ENCODE measurements around the gene IMMP2L.
"Not testable (repeated sequence)": the region's sequence is repeated elsewhere in the genome, so short reads cannot be mapped to it uniquely, and the experiment has no call there.

Gene IMMP2L

DNA sequence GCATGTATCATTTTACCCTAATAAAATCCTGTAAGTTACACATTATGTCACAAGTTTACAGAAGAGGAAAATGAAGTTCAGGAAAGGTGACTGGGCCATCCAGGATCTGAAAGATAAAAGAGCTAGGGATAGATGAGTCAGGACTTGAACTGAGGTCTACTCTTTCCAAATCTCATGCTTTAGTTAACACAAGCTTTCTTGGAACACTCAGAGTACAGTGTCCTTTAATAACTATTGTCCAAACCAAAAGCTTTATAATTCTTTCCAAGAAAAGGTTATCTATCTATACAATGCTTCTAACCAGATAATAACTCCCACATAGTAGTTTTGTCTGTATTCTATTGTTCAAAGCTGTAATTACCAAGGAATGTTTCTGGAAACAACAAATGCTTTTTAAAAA is 306.7 kb downstream of the IMMP2L start:
- no peak for DNase-seq

DNA sequence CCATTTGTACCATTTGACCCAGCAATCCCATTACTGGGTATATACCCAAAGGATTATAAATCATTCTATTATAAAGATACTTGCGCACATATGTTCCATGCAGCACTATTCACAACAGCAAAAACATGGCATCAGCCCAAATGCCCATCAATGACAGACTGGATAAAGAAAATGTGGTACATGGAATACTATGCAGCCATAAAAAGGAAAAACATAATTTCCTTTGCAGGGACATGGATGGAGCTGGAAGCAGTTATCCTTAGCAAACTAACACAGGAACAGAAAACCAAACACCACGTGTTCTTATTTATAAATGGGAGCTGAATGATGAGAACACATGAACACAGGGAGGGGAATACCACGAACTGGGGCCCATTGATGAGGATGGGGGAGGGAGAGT is 310.9 kb downstream of the IMMP2L start:
- not testable (repeated sequence) for DNase-seq

DNA sequence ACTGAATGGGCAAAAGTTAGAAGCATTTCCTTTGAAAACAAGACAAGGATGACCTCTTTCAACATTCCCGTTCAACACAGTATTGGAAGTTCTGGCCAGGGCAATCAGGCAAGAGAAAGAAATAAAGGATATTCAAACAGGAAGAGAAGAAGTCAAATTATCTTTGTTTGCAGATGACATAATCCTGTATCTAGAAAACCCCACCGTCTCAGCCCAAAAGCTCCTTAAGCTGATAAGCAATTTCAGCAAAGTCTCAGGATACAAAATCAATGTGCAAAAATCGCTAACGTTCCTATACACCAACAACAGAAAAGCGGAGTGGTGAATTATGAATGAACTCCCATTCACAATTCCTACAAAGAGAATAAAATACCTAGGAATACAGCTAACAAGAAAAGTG is 312.5 kb downstream of the IMMP2L start:
- DNase-seq: not testable (repeated sequence)

DNA sequence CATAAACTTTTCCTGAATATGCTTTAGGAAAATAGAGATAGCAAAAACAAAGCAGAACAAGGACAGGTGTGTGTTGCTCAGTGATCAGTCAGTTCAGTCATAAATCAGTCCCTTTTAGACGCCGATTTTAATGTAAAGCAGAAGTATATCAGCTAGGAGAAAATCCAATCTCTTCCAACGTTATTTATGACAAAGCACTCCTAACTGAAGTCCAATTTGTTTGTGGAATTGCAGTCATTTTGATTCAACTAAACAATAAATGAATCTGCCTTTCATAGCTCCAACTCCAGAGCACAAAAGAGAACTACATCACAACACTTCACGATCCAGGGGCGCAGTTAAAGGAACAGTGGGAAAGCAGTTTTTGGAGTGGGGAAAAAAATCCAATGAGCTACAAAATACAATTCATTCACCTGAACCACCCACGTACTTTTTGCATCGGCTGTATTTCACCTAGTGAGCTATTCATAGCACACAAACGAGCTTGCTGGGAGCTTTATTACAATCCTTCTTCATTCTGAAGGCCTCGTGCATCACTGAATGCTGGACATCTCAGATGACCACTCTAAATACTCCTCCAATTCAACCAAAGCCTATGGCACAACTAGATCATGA is 320.0 kb downstream of the IMMP2L start:
- no peak for DNase-seq

DNA sequence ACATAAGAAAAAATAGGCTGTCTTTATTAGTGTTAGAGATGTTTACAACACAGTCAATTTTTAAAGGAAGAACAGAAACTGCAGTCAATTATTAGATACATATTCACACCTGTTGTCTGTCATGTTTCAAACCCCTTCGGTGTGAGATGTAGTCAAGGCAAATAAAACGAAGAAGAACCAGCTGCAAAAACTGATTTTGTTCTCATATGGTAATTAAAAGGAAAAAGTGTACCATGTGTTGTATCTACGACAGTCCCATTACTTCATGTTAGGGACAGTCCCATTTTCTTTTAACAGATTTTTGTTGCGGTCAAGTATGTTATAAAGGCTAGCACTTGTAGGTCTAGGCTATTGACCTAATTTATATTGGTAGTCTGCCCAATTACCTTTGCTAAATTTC is 321.9 kb downstream of the IMMP2L start:
- no peak for DNase-seq

DNA sequence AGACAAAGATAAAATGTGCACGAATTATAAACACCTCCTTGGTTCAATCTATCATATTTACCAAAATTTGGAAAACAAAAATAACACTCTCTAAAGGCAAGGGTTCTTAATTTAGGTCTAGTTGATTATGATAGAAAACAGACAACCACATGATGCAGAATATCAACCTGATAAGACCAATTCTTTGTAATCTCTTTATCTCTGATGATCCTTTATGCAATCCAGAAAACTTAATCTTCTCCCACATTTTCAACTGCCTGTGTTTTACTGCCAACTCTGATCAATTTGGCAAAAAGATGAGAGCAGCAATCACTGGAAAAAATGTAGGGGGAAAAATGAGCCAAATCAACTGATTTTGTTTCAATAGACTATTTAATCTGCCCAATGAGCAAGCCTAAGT is 322.9 kb downstream of the IMMP2L start:
- no peak for DNase-seq

DNA sequence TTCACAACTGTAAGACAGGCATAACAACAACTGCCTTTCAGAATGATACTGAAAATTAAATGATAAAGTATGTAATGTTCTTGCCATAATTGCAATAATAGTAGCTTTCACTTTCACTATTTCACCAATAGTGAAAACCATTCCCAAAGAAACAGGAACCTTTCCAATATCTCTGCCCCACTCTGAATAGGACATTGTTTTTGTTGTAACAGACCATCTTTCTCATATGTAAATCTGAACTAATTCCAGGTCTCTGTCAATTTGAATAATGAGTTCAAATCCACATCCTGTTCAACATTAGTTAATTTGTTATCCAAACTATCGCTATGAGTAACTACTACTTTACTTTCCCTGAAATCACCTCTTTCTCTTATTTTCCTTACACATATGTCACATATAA is 323.4 kb downstream of the IMMP2L start:
- DNase-seq: peak; percentile 9

DNA sequence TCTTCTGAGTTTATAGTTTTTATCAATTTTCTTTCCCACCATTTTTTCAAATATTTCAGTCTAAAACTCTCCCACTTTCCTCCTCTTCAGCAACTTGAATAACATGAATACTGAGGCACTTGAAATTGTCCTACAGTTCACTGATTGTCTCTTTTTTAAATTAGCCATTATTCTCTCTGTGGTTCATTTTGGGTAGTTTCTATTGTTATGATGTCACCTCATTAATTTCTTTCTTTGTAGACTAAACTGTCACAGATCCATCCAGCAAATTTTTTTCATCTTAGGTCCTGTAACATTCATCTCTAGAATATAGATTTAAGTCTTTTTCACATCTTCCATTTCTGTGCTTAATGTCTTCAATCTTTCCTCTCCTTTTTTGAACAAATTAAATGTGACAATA is 326.6 kb downstream of the IMMP2L start:
- DNase-seq: no peak

DNA sequence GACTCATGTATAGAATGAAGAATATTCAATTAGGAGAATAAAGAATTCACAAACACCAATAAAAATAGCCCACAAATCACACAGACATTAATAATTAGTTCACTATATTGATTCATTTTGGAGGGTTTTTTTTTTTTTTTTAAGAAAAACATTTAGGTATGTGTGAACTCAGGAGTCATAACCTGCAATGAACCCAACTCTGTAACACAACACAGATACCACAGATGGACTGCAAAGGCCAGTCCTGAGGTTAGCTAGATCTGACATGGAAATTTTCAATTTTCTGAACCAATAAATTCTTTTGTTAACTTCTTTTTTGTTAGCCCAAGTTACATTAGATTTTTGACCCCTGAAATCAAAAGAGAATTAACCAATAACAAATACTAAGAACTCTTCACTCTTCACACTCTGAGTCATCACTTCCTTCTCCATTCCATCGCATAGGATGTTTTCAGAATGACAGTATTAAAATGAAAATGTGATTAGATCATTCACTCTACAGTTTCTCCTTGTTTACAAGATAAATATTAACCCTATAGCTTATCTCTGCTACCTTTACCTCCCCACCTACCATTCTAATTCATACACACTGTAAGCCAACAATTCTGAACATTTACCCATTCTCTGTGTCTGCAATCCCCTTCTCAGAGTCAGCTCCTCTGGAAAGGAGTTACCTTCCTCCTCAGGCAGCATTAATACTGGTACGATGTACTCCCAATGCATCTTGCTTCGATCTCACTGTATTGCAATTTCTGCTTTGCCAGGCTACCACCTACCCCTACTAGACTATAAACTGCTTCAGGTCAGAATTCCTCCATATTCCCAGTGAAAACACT is 329.8 kb downstream of the IMMP2L start:
- peak; percentile 83 for DNase-seq

DNA sequence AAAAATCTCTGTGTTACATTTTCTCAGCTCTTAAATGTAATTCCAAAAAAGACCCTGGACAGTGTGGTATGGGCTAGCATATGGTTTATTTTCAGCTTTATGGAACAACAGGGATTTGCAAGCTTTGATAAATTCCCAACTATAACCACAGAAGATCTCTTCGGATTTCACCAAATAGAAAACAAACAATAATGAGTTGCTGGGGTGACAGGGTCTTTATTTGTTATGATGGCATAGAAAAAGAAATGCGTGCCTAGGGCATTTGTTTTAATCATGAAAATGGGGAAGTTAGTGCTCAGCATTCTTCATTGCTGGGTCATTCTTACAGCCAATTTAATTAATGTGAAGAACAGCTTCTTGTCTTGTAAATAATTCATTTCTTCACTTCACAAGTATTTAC is 332.4 kb downstream of the IMMP2L start:
- no peak for DNase-seq

DNA sequence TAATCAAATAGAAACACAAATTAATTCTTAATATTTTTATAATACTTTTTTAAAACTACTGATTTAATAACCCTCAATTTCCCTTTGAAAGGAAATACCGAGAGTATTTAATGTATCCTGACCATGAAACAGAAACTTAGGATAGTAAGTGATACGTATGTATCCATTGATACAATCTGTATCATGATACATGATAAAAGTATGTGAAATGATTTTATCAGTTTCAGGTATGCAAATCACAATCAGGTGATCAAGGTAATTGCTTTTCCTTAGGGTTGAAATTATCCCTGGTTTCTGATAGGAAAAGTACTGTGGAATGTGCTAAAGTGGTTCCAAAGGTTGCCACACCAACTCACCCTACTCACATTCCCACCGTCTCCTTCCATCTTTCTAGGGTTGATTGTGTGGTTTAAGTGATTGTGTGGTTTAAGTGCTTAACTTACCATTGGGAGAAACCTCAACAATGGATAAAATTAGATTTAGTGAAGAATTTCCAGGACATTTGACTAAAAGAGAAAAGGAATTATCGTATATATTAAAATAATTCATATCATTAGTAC is 333.0 kb downstream of the IMMP2L start:
- no peak for DNase-seq

DNA sequence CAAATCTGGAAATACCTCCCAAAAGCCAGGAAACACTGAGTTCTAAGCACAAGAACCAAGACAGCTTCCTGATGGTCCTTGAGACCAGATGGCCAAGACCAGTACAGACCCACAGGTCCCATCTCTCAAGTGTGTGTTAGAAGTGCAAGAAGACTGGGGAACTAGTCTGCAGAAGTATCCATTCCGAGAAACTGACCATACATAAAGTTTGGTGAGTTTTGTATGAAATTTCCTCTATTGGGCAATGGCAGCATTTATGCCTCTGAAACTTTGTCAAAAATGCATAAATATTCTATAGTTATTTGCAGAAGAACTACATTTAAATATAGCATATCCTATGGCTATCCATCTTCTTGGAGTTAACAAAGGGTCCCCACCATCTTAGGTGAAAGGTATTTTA is 333.9 kb downstream of the IMMP2L start:
- DNase-seq: no peak

DNA sequence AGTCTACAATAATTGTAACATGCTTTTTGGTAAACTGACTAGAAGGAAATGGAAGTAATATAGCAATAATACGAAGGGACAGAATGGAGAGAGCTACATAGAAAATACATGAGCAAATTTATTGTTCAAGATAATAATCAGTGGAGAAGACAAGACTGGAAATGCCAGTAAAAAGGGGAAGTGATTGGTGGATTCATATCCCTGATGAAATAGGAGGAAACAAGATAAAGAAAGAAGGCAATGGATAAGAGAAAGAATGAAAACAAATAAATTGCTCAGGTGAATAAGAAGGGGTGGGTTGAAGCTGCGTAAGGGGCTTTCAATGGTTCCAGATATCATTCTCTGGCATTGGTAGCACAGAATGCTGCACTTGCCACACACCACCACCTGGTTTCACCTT is 335.5 kb downstream of the IMMP2L start:
- DNase-seq: no peak

DNA sequence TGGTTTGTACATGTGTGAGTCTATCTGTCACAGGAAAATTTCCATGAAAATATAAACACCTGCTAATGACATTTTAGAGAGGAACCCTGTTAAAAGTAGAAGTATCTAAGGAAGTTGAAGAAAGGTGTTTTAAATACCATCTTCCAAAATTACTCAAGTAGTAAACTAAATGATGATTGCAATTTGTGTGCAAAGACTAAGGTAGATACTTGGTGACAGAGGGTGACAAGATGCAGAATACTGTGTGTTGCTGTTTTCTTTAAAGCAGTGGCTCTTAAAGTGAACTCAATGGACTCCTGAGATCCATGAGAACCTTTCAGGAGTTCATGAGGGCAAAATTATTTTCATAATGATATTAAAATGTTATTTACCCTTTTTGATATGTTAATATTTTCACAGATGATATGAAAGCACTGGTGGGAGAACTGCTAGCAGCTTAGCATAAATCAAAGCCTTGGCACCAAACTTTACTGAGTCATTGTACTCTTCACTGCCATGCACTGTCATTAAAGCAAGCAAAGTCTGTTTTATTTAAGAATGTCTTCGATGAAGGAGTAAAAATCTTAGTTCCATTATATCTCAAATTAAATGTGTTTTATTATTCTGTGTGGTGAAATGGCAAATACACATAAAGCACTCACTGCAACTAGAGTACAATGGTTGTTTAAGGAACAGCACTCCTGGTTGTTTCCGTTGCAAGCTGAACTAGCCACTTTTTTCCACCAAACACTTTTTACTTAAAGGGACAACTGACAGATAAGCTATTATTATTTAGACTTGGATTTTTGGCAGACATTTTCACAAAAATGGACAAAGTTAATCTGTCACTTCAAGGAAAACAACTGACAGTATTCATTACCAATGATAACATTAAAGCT is 337.7 kb downstream of the IMMP2L start:
- DNase-seq: no peak

DNA sequence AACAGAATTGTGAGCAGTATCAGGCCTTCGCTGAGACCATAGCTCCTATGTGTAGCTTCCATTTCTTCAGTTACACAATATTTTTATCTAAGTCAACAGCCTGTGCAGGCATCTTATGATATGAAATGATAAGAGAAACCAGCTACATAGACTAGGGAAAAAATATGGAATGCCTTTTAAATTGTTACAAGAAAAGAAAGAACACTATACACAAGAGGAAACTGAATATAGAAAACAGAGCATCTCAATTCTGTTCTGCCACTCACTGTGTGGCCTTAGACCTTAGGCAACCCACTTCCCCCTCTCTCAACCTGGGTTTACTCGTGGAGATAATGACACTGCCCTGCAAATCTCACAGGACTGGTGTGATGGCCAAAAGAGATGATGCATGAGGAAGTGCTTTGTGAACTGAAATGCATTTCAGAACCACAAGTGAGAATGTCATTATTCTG is 338.5 kb downstream of the IMMP2L start:
- DNase-seq: no peak

DNA sequence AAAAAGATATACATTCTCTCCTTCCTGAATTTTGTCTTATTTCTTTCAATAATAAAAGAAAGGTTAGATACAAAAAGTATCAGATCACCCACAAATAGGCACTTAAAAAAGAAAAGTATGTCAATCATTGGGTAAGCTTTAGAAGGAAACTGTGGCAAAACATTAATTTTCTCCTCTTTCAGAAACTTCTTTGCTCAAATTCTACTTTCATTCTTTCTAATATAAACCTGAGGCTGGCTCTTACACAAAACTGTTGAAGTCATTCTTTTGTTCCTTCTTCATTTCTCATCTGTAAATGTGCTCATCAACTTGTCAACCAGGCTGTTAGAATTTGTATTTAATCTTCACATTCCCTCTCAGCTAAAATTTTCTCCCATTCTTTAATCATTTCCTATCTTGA is 346.7 kb downstream of the IMMP2L start:
- DNase-seq: no peak

DNA sequence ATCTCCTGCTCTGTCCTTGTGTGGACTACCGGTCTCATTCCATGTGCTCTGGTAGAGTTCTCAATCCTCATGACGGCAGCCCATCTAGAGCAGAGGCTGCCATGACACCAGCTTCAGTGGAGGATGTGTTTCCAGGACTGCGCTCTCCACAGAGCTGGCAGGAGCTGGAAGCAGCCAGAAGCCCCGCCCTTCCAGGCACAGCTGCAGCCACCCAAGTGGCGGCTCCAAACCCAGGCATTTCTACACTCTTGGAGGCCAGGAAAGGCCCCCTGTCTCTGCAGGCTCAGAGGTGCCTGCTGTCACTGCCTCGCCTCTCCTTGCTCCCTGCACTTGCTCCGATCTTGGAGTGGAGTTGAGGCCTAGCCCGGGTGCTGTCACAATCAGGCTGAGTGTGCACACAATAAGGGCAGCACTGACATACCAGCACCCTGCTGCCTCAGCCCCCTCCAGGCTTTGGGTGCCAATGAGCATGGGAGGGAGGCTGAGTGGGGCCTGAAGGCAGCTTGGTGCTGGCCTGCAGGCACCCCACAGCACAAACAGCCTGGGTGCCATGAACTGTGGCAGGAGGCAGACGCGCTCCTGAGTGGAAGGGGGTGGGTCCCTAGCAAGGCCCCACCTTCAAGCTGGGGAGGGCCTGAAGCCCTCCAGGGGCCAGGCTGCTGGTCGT is 349.3 kb downstream of the IMMP2L start:
- no peak for DNase-seq

DNA sequence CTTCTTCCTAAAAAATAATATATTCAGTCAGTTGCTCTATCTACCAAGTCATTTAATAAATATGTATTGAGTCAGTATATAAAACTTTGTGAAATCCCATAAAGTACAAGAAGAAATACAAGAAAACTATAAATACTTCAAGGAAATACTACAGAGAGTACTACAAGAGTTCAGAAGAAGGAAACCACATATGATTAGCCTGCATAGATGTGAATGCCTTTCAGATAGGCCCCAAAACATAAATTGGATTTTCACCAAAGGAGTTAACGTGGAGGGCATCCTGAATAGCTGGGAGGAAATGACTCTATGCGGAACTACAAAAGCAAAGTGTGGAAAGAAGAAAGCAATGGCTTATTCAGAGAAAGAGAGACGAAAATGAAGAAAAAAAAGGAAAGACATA is 351.3 kb downstream of the IMMP2L start:
- peak; percentile 61 for DNase-seq

DNA sequence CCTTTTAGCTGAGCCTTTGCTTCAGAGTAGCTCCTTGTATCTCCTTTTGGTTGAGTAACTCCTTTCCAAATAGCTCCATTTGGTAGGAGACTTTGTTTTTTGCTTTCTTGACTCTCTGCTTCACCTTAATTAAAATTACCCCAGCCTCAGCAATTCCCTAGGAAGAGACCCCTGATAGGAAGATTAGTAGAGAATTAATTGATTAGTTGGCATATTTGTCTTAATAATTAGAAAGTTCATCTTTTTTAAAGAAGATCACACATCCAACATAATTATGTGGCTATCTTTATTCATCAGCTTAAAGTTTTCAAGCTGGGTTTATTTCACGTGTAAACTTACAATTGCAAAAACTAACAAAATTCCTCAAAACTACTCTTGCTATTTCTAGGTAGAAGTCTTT is 352.2 kb downstream of the IMMP2L start:
- DNase-seq: no peak

DNA sequence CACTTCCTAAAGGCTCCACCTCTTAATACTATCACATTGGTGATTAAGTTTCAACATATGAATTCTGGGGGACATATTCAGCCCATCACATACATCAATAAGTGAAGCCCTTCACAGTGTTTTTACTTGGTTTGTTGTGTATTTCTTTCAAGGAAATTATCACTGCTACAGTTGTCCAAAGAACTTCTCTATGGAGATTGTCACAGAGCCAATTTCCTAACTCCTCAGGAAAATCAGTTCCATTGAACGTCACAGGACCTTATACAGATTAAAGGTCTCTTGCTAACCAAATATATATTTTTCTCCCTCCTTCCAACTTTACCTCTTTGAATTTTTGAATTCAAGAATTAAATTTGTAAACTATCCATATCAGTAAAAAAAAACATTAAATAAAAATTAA is 357.0 kb downstream of the IMMP2L start:
- DNase-seq: no peak

DNA sequence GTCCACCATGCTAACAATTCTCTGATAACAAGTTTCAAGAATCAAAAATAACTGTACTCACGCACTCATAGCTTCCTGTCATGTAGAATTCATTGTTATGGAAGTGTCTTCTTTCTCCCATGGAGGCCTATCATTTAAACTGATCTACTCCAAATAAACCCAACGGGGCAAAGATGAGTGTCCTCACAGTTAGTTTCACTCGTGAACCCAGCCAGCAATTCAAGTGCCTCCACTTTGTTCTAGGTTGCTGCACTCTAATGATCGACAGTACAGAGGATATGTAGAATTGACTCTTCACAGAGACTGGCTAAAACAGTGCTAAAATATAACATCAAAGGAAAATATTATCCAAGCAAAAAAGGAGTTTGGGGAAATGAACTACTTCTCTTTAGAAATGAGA is 360.0 kb downstream of the IMMP2L start:
- no peak for DNase-seq

DNA sequence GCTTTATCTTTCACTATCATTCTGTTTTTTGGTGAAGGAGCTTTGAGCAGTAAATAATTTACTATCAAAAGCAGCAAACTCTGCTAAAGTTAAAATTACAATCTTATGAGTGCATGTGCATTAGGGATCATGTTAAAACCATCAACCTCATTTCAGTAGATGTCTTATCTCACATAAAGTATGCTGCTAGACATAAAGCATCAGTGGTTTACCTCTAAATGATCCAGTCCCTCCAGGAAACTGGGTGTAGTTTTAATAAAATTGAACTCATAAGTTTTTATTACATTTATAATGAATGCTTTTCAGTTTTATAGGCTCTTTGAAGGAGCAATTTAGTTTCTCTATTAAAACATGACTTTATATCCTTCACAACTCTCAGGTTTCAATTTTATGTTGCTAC is 362.6 kb downstream of the IMMP2L start:
- no peak for DNase-seq

DNA sequence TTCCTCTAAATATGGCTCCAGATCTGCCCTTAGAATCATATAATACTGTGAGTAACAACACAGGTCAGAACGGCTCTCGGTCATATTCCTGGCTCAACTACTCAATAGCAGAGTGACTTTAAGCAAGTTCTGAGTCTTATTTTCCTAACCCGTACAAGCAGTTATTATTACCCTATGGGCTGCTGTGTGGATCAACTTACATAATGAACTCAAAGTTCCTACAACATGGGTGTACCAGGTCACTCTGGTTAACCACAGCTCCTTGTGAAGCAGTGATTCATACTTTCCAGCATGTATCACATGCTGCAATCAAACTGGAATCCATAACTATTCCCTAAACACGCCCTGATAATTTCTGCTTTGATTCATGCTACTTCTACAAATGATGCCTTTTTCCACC is 364.0 kb downstream of the IMMP2L start:
- peak; percentile 99 for DNase-seq

Data from HCEC 1CT (cell line).